Kidney tubule cell (primary cell): ENCODE results near the gene ADAM12.

Experiments used
- DNase-seq: peaks from one replicate; pipeline ENCODE4 v3.0.0-alpha.2; 2018; ENCODE audit warnings: low spot score

The ADAM12 gene

GRCh38 chr10:126146771-126147170 lies 241.5 kb downstream of the ADAM12 start:
- DNase-seq: no peak

GRCh38 chr10:126143117-126143516 lies 245.2 kb downstream of the ADAM12 start:
- no peak for DNase-seq

GRCh38 chr10:126140746-126141273 lies 247.5 kb downstream of the ADAM12 start:
- no peak for DNase-seq

GRCh38 chr10:126137562-126138221 lies 250.6 kb downstream of the ADAM12 start:
- DNase-seq: peak; percentile 17

GRCh38 chr10:126135941-126136595 lies 252.2 kb downstream of the ADAM12 start:
- DNase-seq: no peak

GRCh38 chr10:126135177-126135576 lies 253.1 kb downstream of the ADAM12 start:
- no peak for DNase-seq

GRCh38 chr10:126133906-126134656 lies 254.2 kb downstream of the ADAM12 start:
- DNase-seq: peak; percentile 85

- DNase-seq: no peak
These were observed 255.1 kb downstream of the ADAM12 start for GRCh38 chr10:126133082-126133620.

- DNase-seq: no peak
These were observed 256.9 kb downstream of the ADAM12 start for GRCh38 chr10:126131341-126131740.

- DNase-seq: peak; percentile 64
These were observed 258.0 kb downstream of the ADAM12 start for GRCh38 chr10:126130271-126130710.

- no peak for DNase-seq
These were observed 259.3 kb downstream of the ADAM12 start for GRCh38 chr10:126129026-126129425.

GRCh38 chr10:126128581-126128980 lies 259.7 kb downstream of the ADAM12 start:
- no peak for DNase-seq

- no peak for DNase-seq
These were observed 260.7 kb downstream of the ADAM12 start for GRCh38 chr10:126127481-126128029.

- DNase-seq: no peak
These were observed 261.4 kb downstream of the ADAM12 start for GRCh38 chr10:126126866-126127265.

GRCh38 chr10:126126023-126126422 lies 262.3 kb downstream of the ADAM12 start:
- no peak for DNase-seq

GRCh38 chr10:126124668-126125349 lies 263.5 kb downstream of the ADAM12 start:
- no peak for DNase-seq

- no peak for DNase-seq
These were observed 264.2 kb downstream of the ADAM12 start for GRCh38 chr10:126124046-126124445.

GRCh38 chr10:126123466-126123865 lies 264.8 kb downstream of the ADAM12 start:
- no peak for DNase-seq

- no peak for DNase-seq
These were observed 265.4 kb downstream of the ADAM12 start for GRCh38 chr10:126122881-126123280.

- peak; percentile 6 for DNase-seq
These were observed 268.7 kb downstream of the ADAM12 start for GRCh38 chr10:126119599-126119998.

- DNase-seq: no peak
These were observed 269.8 kb downstream of the ADAM12 start for GRCh38 chr10:126118476-126118875.

- DNase-seq: no peak
These were observed 271.1 kb downstream of the ADAM12 start for GRCh38 chr10:126117196-126117595.
